IPS-NIHi7 (cell line): Measurements from ENCODE around the gene RARB.

Source experiments
- DNase-seq: peaks from one replicate; pipeline ENCODE4 v3.0.0; 2012; ENCODE audit warnings: mixed read lengths; ENCODE audit errors: extremely low spot score

The RARB gene

GRCh38 chr3:25448750-25449692, 21.0 kb downstream of the RARB start:
- peak; percentile 45 for DNase-seq

- no peak for DNase-seq
Measured at GRCh38 chr3:25449857-25450256, 21.8 kb downstream of the RARB start.

GRCh38 chr3:25452192-25452591, 24.1 kb downstream of the RARB start:
- no peak for DNase-seq

GRCh38 chr3:25452740-25453139, 24.7 kb downstream of the RARB start:
- DNase-seq, result no peak

- no peak for DNase-seq
Measured at GRCh38 chr3:25453619-25454004, 25.5 kb downstream of the RARB start.

GRCh38 chr3:25454005-25454927, 26.2 kb downstream of the RARB start:
- no peak for DNase-seq

GRCh38 chr3:25455441-25456132, 27.5 kb downstream of the RARB start:
- peak; percentile 23 for DNase-seq

GRCh38 chr3:25456723-25457670, 28.9 kb downstream of the RARB start:
- no peak for DNase-seq

- DNase-seq, result no peak
Measured at GRCh38 chr3:25457671-25458419, 29.8 kb downstream of the RARB start.

GRCh38 chr3:25458420-25458814, 30.4 kb downstream of the RARB start:
- no peak for DNase-seq

GRCh38 chr3:25460751-25461150, 32.7 kb downstream of the RARB start:
- DNase-seq, result no peak

GRCh38 chr3:25461946-25462345, 33.9 kb downstream of the RARB start:
- DNase-seq, result no peak

GRCh38 chr3:25462495-25462894, 34.4 kb downstream of the RARB start:
- DNase-seq, result no peak

- no peak for DNase-seq
Measured at GRCh38 chr3:25463836-25464418, 35.9 kb downstream of the RARB start.

GRCh38 chr3:25465266-25465860, 37.3 kb downstream of the RARB start:
- no peak for DNase-seq

- DNase-seq, result no peak
Measured at GRCh38 chr3:25468866-25469319, 40.8 kb downstream of the RARB start.

- DNase-seq, result no peak
Measured at GRCh38 chr3:25469558-25469957, 41.5 kb downstream of the RARB start.

- DNase-seq, result no peak
Measured at GRCh38 chr3:25471081-25471768, 43.2 kb downstream of the RARB start.

GRCh38 chr3:25472153-25472552, 44.1 kb downstream of the RARB start:
- no peak for DNase-seq
